Caco-2 (cell line): ENCODE measurements around the gene MEF2C. TPM values are rescaled to one million over a fixed set of nuclear protein-coding genes. Genes with fewer than 3 reads are reported as not detected.

Experiments
- BruUV-seq: library from RNA; stranded (reverse); fragments of 400-500 nt; replicated peaks from 2 replicates; lab custom pipeline; 2021; lab: Mats Ljungman, UMichigan
- CTCF ChIA-PET: fragments of 300-600 bp; sonication (Branson Sonifier 250); formaldehyde crosslinking; loops from one replicate; lab custom pipeline; 2022; ENCODE audit warnings: antibody characterized with exemption; lab: Charles Lee
- POLR2A ChIA-PET: fragments of 300-600 bp; sonication (Branson Sonifier 250); formaldehyde crosslinking; loops from one replicate; lab custom pipeline; 2022; ENCODE audit warnings: antibody characterized with exemption; lab: Charles Lee
- DNase-seq, 2 experiments: peaks; one replicate each; pipeline versions ENCODE4 v3.0.0 to v3.0.0-alpha.2; 2020 to 2022
- H3K27me3 ChIP-seq: replicated peaks from 2 replicates; pipeline ENCODE4 v1.6.0; 2011; ENCODE audit warnings: low read length; ENCODE audit not compliant: control insufficient read depth, insufficient read depth
- H3K36me3 ChIP-seq: 2 replicates; pipeline ENCODE4 v1.5.1; 2011; ENCODE audit warnings: low read length; ENCODE audit not compliant: control insufficient read depth, insufficient read depth
- H3K4me1 ChIP-seq: fragments of 250-450 bp; sonication (Bioruptor Pico); 2 replicates; pipeline ENCODE4 v1.5.1; 2020; ENCODE audit warnings: mild to moderate bottlenecking
- H3K4me3 ChIP-seq: 2 replicates; pipeline ENCODE4 v1.5.1; 2011; ENCODE audit warnings: low read depth, mild to moderate bottlenecking, control low read depth, low read length
- H3K9me3 ChIP-seq: fragments of 250-450 bp; sonication (Bioruptor Pico); 2 replicates; pipeline ENCODE4 v1.5.1; 2020; ENCODE audit warnings: mild to moderate bottlenecking, moderate library complexity
- H3K27ac Mint-ChIP-seq: one replicate; pipeline ENCODE4 v1.8.0; 2022; ENCODE audit warnings: mixed read lengths; ENCODE audit not compliant: unreplicated experiment
- H3K27me3 Mint-ChIP-seq: one replicate; pipeline ENCODE4 v1.8.0; 2022; ENCODE audit warnings: mixed read lengths; ENCODE audit not compliant: insufficient read depth, unreplicated experiment
- H3K36me3 Mint-ChIP-seq: one replicate; pipeline ENCODE4 v1.8.0; 2022; ENCODE audit warnings: mild to moderate bottlenecking, mixed read lengths; ENCODE audit not compliant: insufficient read depth, unreplicated experiment
- H3K4me1 Mint-ChIP-seq: one replicate; pipeline ENCODE4 v1.8.0; 2022; ENCODE audit warnings: low read depth, mixed read lengths; ENCODE audit not compliant: unreplicated experiment
- H3K4me3 Mint-ChIP-seq: one replicate; pipeline ENCODE4 v1.8.0; 2022; ENCODE audit warnings: mild to moderate bottlenecking, moderate library complexity, mixed read lengths; ENCODE audit not compliant: unreplicated experiment
- H3K9me3 Mint-ChIP-seq: one replicate; pipeline ENCODE4 v1.8.0; 2022; ENCODE audit warnings: mixed read lengths; ENCODE audit not compliant: unreplicated experiment
- CTCF ChIP-seq, 2 experiments: fragments of 200-600 bp in 1 of 2; IDR thresholded peaks; 1 replicate in 1 of 2; 2 replicates in 1 of 2; pipeline versions ENCODE4 v1.5.1 to v1.8.0; 2011 to 2022; ENCODE audit warnings: antibody characterized with exemption in 1 of 2, control low read depth in 1 of 2, inconsistent platforms in 1 of 2, low read depth in 1 of 2, low read length in 1 of 2, mild to moderate bottlenecking in 1 of 2, moderate library complexity in 1 of 2; ENCODE audit not compliant: insufficient read depth in 1 of 2, severe bottlenecking in 1 of 2, unreplicated experiment in 1 of 2
- intact Hi-C: fragments of 100-400 bp; cut with micrococcal nuclease; formaldehyde crosslinking; loops from one replicate; pipeline ENCODE4 v1.10.0; 2022; ENCODE audit not compliant: unreplicated experiment
- total RNA-seq: library from RNA; stranded (reverse); gene quantifications from 2 replicates; pipeline ENCODE4 v1.2.3, GENCODE V29; 2022

MEF2C gene
- total RNA-seq, 1 experiment from 2014 or later, result 1.5 TPM

GRCh38 chr5:88683506-88684135 is 199.4 kb downstream of the MEF2C start:
- no peak for TF ChIP-seq CTCF (IDR thresholded peaks at IDR 0.05; ENCODE audit: insufficient read depth in 1 of 2, low read depth in 1 of 2, low read length in 1 of 2, severe bottlenecking in 1 of 2, unreplicated experiment in 1 of 2)
- Mint-ChIP-seq H3K4me1 (peaks cover 10% of the 10 kb centered on the region), H3K4me3 (no peak overlapping the region), H3K27me3 (peaks cover 50% of the 10 kb centered on the region), H3K27ac (no peak overlapping the region), H3K36me3 (no peaks in the 10 kb centered on the region), H3K9me3 (no peaks in the 10 kb centered on the region)
- Histone ChIP-seq H3K4me3 (no peak overlapping the region), H3K36me3 (no peaks in the 10 kb centered on the region), H3K9me3 (no peaks in the 10 kb centered on the region), H3K27me3 (peaks cover 5% of the 10 kb centered on the region), H3K4me1 (0 out of 2 replicates have a peak, but pooled peaks cover 9% of the 10 kb centered on the region)
- intact Hi-C loops, result no loop called here
- DNase-seq, result peak in 1 of 2 experiments; percentile 34
- CTCF ChIA-PET, result no interaction called here
- BruUV-seq, result no TSS peak
- POLR2A ChIA-PET, result no interaction called here

DNA sequence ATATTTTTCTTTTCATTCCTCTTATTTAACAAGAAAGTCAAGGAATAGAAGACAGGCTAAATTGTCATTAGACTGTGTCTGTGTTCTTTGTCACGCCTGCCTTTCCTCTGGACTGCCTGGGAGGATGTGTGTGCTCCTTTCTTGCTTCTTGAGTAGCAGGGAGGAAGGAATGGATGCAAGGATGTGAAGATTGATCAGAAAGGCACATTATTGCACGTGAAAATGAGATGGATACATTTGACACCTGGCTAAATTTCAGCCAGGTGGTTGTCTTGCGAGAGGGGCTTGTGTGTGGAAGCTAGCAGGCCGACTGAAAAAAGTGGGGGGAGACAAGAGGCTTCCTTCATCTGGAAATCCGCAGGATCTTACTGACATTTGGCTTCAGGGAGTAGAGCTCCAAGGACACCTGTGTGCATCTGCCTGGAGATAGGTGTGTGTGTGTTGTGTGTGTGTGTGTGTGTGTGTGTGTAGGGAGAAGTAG is 200.1 kb downstream of the MEF2C start:
- Mint-ChIP-seq H3K27ac (no peak overlapping the region), H3K4me1 (peaks cover 10% of the 10 kb centered on the region), H3K27me3 (peaks cover 51% of the 10 kb centered on the region), H3K36me3 (no peaks in the 10 kb centered on the region), H3K9me3 (no peaks in the 10 kb centered on the region), H3K4me3 (no peak overlapping the region)
- Histone ChIP-seq H3K36me3 (no peaks in the 10 kb centered on the region), H3K27me3 (peaks cover 5% of the 10 kb centered on the region), H3K4me3 (no peak overlapping the region), H3K9me3 (no peaks in the 10 kb centered on the region), H3K4me1 (0 out of 2 replicates have a peak, but pooled peaks cover 9% of the 10 kb centered on the region)
- no peak for DNase-seq
- BruUV-seq, result no TSS peak
- POLR2A ChIA-PET, result no interaction called here
- CTCF ChIA-PET, result no interaction called here
- intact Hi-C loops, result no loop called here
- TF ChIP-seq CTCF (IDR thresholded peaks at IDR 0.05; ENCODE audit: insufficient read depth in 1 of 2, low read depth in 1 of 2, low read length in 1 of 2, severe bottlenecking in 1 of 2, unreplicated experiment in 1 of 2), result no peak

DNA sequence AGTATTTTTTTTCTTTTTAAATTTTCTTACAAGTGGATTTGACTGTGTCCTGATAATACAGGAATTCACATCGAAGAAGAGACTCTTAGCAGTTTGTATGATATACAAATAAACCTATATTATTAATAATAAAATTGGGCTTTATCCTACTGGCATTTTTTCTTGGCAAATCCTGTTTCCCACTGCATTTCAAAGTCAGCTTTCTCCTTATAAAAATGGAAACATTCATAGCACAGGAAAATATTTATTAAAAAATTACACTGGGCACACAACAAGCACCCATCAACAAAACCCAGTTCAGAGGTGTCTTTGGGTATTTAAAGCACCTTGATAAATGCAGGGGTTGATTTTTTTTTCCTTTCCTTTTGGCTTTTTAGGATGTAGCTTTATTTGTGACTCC is 200.9 kb downstream of the MEF2C start:
- peaks cover 51% of the 10 kb centered on the region for H3K27me3 Mint-ChIP-seq
- no peaks in the 10 kb centered on the region for H3K9me3 ChIP-seq
- H3K4me1 Mint-ChIP-seq, result peaks cover 10% of the 10 kb centered on the region
- peaks cover 2% of the 10 kb centered on the region for H3K27me3 ChIP-seq
- H3K27ac Mint-ChIP-seq, result no peak overlapping the region
- no TSS peak for BruUV-seq
- no peak for TF ChIP-seq CTCF (IDR thresholded peaks at IDR 0.05; ENCODE audit: insufficient read depth in 1 of 2, low read depth in 1 of 2, low read length in 1 of 2, severe bottlenecking in 1 of 2, unreplicated experiment in 1 of 2)
- H3K36me3 ChIP-seq, result no peaks in the 10 kb centered on the region
- H3K4me1 ChIP-seq, result 0 out of 2 replicates have a peak, but pooled peaks cover 9% of the 10 kb centered on the region
- CTCF ChIA-PET, result no interaction called here
- H3K4me3 ChIP-seq, result no peak overlapping the region
- POLR2A ChIA-PET, result no interaction called here
- H3K36me3 Mint-ChIP-seq, result no peaks in the 10 kb centered on the region
- intact Hi-C loops, result no loop called here
- no peak for DNase-seq
- no peak overlapping the region for H3K4me3 Mint-ChIP-seq
- H3K9me3 Mint-ChIP-seq, result no peaks in the 10 kb centered on the region
